Esophagus squamous epithelium (tissue), 4 donors: ENCODE measurements around the gene ING5.

Experiments
- POLR2A ChIP-seq, 4 donors: fragments of 450-650 bp; IDR thresholded peaks; one replicate each; pipeline ENCODE4 v1.6.1; 2017; ENCODE audit warnings: antibody characterized with exemption in 4 of 4, mild to moderate bottlenecking in 4 of 4, moderate library complexity in 3 of 4
- TF ChIP-seq, protein P1 (sequence below), 6 experiments: fragments of 450-650 bp in 4 of 6; fragments of 200-600 bp in 2 of 6; sonication (generic) in 2 of 6; IDR thresholded peaks; one replicate each; pipeline ENCODE4 v1.5.1; 2016 to 2019; ENCODE audit warnings: antibody characterized with exemption in 6 of 6, mild to moderate bottlenecking in 4 of 6, moderate library complexity in 4 of 6

DNA sequence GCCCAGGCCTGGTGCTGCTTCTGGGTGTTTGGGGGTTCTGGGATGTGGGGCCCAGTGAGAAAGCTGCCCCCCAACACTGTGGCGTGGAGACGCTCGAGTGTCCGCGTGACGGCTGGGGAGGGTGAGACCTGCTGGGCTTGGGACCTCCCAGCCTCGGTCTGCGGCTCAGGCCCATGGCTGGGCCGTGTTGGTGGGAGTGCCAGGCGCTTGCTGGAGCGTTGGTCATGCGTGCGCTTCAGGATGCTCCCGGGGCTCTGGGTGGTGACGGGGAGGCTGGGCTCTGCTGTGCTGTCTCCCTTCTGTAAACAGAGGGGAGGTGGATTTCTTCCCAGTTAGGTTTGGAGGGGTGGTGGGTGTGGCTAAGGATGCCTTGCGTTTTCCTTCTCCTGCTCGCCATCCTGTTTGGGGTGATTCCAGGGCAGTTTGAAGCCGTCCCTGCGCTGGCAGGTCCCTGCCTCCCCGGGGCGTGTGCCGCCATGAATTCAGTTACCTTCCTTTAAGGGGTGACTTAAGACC, 75.4 kb downstream of the ING5 start:
- TF ChIP-seq, protein P1, sequence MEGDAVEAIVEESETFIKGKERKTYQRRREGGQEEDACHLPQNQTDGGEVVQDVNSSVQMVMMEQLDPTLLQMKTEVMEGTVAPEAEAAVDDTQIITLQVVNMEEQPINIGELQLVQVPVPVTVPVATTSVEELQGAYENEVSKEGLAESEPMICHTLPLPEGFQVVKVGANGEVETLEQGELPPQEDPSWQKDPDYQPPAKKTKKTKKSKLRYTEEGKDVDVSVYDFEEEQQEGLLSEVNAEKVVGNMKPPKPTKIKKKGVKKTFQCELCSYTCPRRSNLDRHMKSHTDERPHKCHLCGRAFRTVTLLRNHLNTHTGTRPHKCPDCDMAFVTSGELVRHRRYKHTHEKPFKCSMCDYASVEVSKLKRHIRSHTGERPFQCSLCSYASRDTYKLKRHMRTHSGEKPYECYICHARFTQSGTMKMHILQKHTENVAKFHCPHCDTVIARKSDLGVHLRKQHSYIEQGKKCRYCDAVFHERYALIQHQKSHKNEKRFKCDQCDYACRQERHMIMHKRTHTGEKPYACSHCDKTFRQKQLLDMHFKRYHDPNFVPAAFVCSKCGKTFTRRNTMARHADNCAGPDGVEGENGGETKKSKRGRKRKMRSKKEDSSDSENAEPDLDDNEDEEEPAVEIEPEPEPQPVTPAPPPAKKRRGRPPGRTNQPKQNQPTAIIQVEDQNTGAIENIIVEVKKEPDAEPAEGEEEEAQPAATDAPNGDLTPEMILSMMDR (IDR thresholded peaks at IDR 0.05) = no peak
- no peak for TF ChIP-seq POLR2A (IDR thresholded peaks at IDR 0.05)
